Upper lobe of left lung (tissue), 6 donors: Measurements from ENCODE around the gene TLE1. TPM values are rescaled to one million over a fixed set of nuclear protein-coding genes. Genes with fewer than 3 reads are reported as not detected.

Experiments used
- ATAC-seq, 2 donors: fragments of 200-7000 bp; cut with Tn5 transposase; one replicate each; pipeline ENCODE4 v1.9.1; 2022; ENCODE audit warnings: mild to moderate bottlenecking in 2 of 2, moderate library complexity in 2 of 2; ENCODE audit not compliant: low FRiP score in 2 of 2
- DNase-seq, 2 donors: peaks; one replicate each; pipeline ENCODE4 v3.0.0-alpha.2; 2019 to 2020
- H3K27ac ChIP-seq, 4 donors: fragments of 200-600 bp; sonication (generic); one replicate each; pipeline ENCODE4 v1.5.1; 2016 to 2019
- H3K27me3 ChIP-seq, 4 donors: fragments of 200-600 bp; sonication (generic); one replicate each; pipeline ENCODE4 v1.5.1; 2017 to 2019
- H3K36me3 ChIP-seq, 4 donors: fragments of 200-600 bp; sonication (generic); one replicate each; pipeline ENCODE4 v1.5.1; 2016 to 2019
- H3K4me1 ChIP-seq, 4 donors: fragments of 200-600 bp; sonication (generic); one replicate each; pipeline ENCODE4 v1.5.1; 2018 to 2019
- H3K4me3 ChIP-seq, 4 donors: fragments of 200-600 bp; sonication (generic); one replicate each; pipeline ENCODE4 v1.5.1; 2017 to 2019; ENCODE audit warnings: mild to moderate bottlenecking in 2 of 4, moderate library complexity in 1 of 4
- H3K9me3 ChIP-seq, 4 donors: fragments of 200-600 bp; sonication (generic); one replicate each; pipeline ENCODE4 v1.5.1; 2018 to 2019
- EP300 ChIP-seq, 4 donors: sonication (generic); formaldehyde crosslinking; IDR thresholded peaks; one replicate each; pipeline ENCODE4 v1.5.1; 2017; ENCODE audit warnings: antibody characterized with exemption in 4 of 4, control low read depth in 2 of 4
- POLR2A ChIP-seq, 4 donors: fragments of 450-650 bp; IDR thresholded peaks; one replicate each; pipeline ENCODE4 v1.5.1; 2016 to 2017; ENCODE audit warnings: antibody characterized with exemption in 4 of 4, mild to moderate bottlenecking in 2 of 4
- POLR2AphosphoS5 ChIP-seq, 2 donors: sonication (generic); formaldehyde crosslinking; IDR thresholded peaks; one replicate each; pipeline ENCODE4 v1.5.1; 2017; ENCODE audit warnings: antibody characterized with exemption in 2 of 2
- WGBS, 2 donors: methylation state at CpG; one replicate each; pipeline ENCODE4 v1.1.5; 2017 to 2018; 5-methylcytosine and 5-hydroxymethylcytosine counted together
- total RNA-seq, 6 donors: library from RNA; depleted of rRNA in 4 of 6; stranded (reverse); fragments of >200 nt in 4 of 6; gene quantifications; one replicate each; pipeline versions ENCODE4 v1.1.0 to v1.2.1, GENCODE V29; 2016 to 2021
- TF ChIP-seq, protein P1 (sequence below), 6 experiments: fragments of 450-650 bp in 4 of 6; fragments of 200-600 bp in 2 of 6; sonication (generic) in 2 of 6; IDR thresholded peaks; one replicate each; pipeline ENCODE4 v1.5.1; 2016 to 2019; ENCODE audit warnings: antibody characterized with exemption in 6 of 6
- donor health status: DM: no; HTN: no; CAD: no; lungs with moderate emphysema.
- donor health status: DM: no; HTN: yes; CAD: no; lungs with severe emphysema.

TLE1 gene
- total RNA-seq, 6 donors from 2014 or later = 17.3 to 55.5 (median 27.6) TPM

DNA sequence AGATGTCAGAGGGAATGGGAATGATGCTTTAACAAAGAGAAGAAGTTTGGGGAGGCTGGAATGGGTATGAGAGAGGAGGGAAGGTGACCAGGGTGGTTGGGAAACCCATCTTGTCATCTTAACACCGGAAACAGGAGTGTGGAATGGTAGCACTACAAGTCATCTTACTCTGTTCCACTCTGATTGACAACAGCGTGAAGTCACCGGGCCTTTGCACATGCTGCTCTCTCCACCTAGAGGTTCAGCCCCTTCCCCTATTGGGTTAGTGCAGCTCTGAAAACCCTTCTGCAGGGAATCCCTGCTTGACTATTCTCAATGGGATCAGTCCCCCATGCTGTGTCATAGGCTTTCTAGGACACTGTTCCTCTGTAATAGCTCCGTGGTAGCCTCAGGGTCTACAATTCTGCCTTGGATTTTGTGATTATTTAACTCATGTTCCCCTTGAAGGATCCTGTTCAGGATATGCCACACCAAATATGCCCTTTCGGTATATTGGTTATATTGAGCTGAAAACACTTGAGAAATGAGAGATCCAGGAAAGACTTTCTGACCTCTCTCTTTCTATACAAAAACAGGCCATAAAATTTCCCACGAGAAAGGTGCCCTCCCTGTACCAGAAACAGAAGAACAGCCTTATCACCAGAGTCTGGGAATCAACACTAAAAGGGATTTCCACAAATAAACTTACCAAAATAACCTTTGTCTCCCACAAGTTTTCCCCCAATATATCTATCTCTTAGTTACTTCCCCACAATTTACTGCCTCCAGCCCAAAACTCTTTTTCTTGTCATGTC, 86.3 kb downstream of the TLE1 start:
- 90 to 91% methylated on average over 6 of the region's 6 CpGs for WGBS, 2 donors
- no peaks in the 10 kb centered on the region for H3K9me3 ChIP-seq
- peaks cover 0 to 10% (median 5%) of the 10 kb centered on the region in 4 donors for H3K36me3 ChIP-seq
- ATAC-seq = no peak
- no peak overlapping the region for H3K27ac ChIP-seq
- H3K4me3 ChIP-seq = no peak overlapping the region
- peaks cover 0 to 10% (median 6%) of the 10 kb centered on the region in 4 donors for H3K4me1 ChIP-seq
- no peaks in the 10 kb centered on the region for H3K27me3 ChIP-seq
- DNase-seq = no peak
- no peak for TF ChIP-seq EP300 (IDR thresholded peaks at IDR 0.05)
- TF ChIP-seq POLR2AphosphoS5 (IDR thresholded peaks at IDR 0.05) = no peak
- TF ChIP-seq POLR2A (IDR thresholded peaks at IDR 0.05) = no peak
- TF ChIP-seq, protein P1, sequence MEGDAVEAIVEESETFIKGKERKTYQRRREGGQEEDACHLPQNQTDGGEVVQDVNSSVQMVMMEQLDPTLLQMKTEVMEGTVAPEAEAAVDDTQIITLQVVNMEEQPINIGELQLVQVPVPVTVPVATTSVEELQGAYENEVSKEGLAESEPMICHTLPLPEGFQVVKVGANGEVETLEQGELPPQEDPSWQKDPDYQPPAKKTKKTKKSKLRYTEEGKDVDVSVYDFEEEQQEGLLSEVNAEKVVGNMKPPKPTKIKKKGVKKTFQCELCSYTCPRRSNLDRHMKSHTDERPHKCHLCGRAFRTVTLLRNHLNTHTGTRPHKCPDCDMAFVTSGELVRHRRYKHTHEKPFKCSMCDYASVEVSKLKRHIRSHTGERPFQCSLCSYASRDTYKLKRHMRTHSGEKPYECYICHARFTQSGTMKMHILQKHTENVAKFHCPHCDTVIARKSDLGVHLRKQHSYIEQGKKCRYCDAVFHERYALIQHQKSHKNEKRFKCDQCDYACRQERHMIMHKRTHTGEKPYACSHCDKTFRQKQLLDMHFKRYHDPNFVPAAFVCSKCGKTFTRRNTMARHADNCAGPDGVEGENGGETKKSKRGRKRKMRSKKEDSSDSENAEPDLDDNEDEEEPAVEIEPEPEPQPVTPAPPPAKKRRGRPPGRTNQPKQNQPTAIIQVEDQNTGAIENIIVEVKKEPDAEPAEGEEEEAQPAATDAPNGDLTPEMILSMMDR (IDR thresholded peaks at IDR 0.05) = no peak

DNA sequence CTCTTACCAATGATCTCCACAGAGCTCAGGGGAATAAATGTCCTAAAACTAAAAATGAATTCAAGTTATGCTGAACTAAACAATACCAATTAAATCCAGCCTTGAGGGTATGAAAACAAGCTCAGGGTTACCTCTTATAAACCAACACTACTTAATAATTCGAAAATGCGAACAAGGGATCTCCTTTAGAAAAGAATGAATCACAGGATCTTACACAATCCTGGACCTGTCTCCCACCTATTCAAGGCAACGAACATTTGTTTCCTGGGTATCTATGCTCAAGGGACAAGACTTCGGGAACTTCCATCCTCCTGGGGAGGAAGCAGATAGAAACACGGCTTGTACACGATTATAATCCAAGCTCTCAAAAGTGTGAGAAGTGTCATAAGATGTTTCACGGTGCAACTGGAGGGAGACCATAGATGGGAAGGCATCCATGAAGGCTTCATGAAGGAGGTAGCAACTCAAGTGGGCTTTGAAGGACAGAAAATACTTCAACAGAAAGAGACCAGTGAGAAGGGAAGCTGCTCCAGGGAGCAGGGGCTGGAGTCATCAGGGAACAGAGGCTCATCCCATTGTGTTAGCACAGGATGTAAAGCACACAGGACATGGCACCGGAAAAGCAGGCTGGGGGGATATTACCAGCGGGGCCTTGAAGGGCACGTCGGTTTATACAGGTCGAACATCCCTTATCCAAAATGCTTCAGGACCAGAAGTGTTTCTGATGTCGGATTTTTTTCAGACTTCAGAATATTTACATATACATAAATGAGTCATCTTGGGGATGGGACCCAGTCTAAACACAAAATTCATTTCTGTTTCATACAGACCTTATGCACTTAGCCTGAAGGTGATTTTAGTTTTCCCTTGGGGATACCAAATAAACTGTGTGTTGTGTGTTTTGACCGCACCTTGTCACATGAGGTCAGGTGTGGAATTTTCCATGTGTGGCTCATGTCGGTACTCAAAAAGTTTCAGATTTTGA, 87.4 kb downstream of the TLE1 start:
- DNase-seq = no peak

DNA sequence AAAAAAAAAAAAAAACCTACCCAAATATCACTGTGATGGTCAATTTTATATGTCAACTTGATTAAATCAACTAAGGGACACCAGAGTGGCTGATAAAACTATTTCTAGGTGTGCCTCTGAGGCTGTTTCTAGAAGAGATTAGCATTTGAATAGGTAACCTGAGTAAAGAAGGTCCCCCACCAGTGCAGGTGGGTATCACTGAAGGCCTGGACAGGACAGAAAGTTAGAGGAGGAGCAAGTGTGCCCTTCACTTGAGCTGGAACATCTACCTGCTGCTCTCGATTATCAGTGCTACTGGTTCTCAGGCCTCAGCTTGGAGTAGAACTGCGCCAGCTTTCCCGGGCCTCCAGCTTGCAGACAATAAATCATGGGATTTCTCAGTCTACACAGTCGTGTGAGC, 88.7 kb downstream of the TLE1 start:
- Histone ChIP-seq H3K4me1 (peaks cover 0 to 7% (median 6%) of the 10 kb centered on the region in 4 donors), H3K36me3 (peaks cover 0 to 3% (median 1%) of the 10 kb centered on the region in 4 donors), H3K27me3 (no peaks in the 10 kb centered on the region), H3K27ac (no peak overlapping the region), H3K9me3 (no peaks in the 10 kb centered on the region), H3K4me3 (no peak overlapping the region)
- ATAC-seq (no peak), DNase-seq (no peak)
- TF ChIP-seq EP300 (IDR thresholded peaks at IDR 0.05) = no peak
- no peak for TF ChIP-seq POLR2AphosphoS5 (IDR thresholded peaks at IDR 0.05)
- TF ChIP-seq POLR2A (IDR thresholded peaks at IDR 0.05) = no peak
- TF ChIP-seq, protein P1 (IDR thresholded peaks at IDR 0.05) = no peak
- WGBS, 2 donors = 89% methylated on average over 4 of the region's 4 CpGs

More for the DNA sequence above, 87.4 kb downstream of the TLE1 start:
- peaks cover 0 to 6% (median 1%) of the 10 kb centered on the region in 4 donors for H3K36me3 ChIP-seq
- 70 to 74% methylated on average over 15 of the region's 15 CpGs for WGBS, 2 donors
- H3K9me3 ChIP-seq = no peaks in the 10 kb centered on the region
- H3K4me3 ChIP-seq = no peak overlapping the region
- H3K4me1 ChIP-seq = peaks cover 0 to 7% (median 6%) of the 10 kb centered on the region in 4 donors
- no peak for TF ChIP-seq POLR2A (IDR thresholded peaks at IDR 0.05)
- TF ChIP-seq, protein P1 (IDR thresholded peaks at IDR 0.05) = no peak
- no peak for TF ChIP-seq EP300 (IDR thresholded peaks at IDR 0.05)
- peak overlapping the region in 1 of 4 donors; percentile 2 for H3K27ac ChIP-seq
- no peak for ATAC-seq
- H3K27me3 ChIP-seq = no peaks in the 10 kb centered on the region

DNA sequence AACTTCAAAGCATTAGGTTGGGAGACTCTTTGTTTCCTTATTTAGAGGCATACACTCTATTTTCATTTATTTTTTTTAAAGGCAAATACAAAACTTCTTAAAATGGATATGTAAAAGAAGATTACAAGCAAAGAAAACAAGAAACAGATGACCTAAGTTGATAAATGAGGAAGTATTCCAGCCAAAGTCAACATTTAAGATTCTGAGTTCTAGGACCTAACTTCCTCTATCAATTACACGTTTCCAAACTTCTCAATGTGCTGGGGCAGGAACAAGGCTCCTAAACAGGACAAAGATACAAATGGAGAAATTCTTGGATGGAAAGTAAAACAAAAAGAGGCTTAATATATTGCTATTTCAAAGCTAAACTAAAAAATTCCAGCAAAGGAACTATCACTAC, 89.5 kb downstream of the TLE1 start:
- Histone ChIP-seq H3K36me3 (peaks cover 0 to 3% (median 1%) of the 10 kb centered on the region in 4 donors), H3K4me3 (no peak overlapping the region), H3K27me3 (no peaks in the 10 kb centered on the region), H3K27ac (no peak overlapping the region), H3K4me1 (peaks cover 0 to 7% (median 6%) of the 10 kb centered on the region in 4 donors), H3K9me3 (no peaks in the 10 kb centered on the region)
- DNase-seq (no peak), ATAC-seq (no peak)
- TF ChIP-seq POLR2A (IDR thresholded peaks at IDR 0.05) (no peak), POLR2AphosphoS5 (IDR thresholded peaks at IDR 0.05) (no peak), EP300 (IDR thresholded peaks at IDR 0.05) (no peak)
- TF ChIP-seq, protein P1 (IDR thresholded peaks at IDR 0.05) = no peak
- WGBS, 2 donors = 17 to 27% methylated on average over 1 of the region's 1 CpG
